Lower lobe of right lung (tissue), 2 donors: ENCODE measurements around the gene OGDH. TPM values are rescaled to one million over a fixed set of nuclear protein-coding genes. Genes with fewer than 3 reads are reported as not detected.

Source experiments
- ATAC-seq, 2 donors: fragments of 200-7000 bp; cut with Tn5 transposase; one replicate each; pipeline ENCODE4 v1.9.1; 2020 to 2022; ENCODE audit warnings: mild to moderate bottlenecking in 2 of 2, moderate library complexity in 2 of 2
- DNase-seq: peaks from one replicate; pipeline ENCODE4 v3.0.0-alpha.2; 2020
- H3K27ac ChIP-seq: fragments of 200-600 bp; one replicate; pipeline ENCODE4 v1.8.0; 2022
- H3K27me3 ChIP-seq: fragments of 200-600 bp; one replicate; pipeline ENCODE4 v1.8.0; 2022; ENCODE audit warnings: low read depth
- H3K36me3 ChIP-seq: fragments of 200-600 bp; one replicate; pipeline ENCODE4 v1.8.0; 2022; ENCODE audit warnings: mild to moderate bottlenecking
- H3K4me1 ChIP-seq: fragments of 200-600 bp; one replicate; pipeline ENCODE4 v1.8.0; 2022
- H3K4me3 ChIP-seq: fragments of 200-600 bp; one replicate; pipeline ENCODE4 v1.8.0; 2022; ENCODE audit warnings: mild to moderate bottlenecking
- H3K9me3 ChIP-seq: fragments of 200-600 bp; one replicate; pipeline ENCODE4 v1.8.0; 2022
- CTCF ChIP-seq: fragments of 200-600 bp; IDR thresholded peaks from one replicate; pipeline ENCODE4 v1.8.0; 2022; ENCODE audit warnings: antibody characterized with exemption, mild to moderate bottlenecking
- intact Hi-C: fragments of 100-400 bp; cut with DNase I; formaldehyde crosslinking; loops from one replicate; pipeline ENCODE4 v1.11.0; 2022
- total RNA-seq: library from RNA; stranded (reverse); fragmentation: NEBNext Ultra II Directional; extraction: Animal tissue kit (Norgen Biotek cat#: 25700); gene quantifications from one replicate; pipeline ENCODE4 v1.2.1, GENCODE V29; 2021
- donor health status: DM: no; HTN: yes; CAD: no; lungs with severe emphysema.

The OGDH gene
- total RNA-seq, 1 donor from 2014 or later: 132 TPM

GRCh38 chr7:44630792-44631457 lies 24.5 kb downstream of the OGDH start:
- H3K4me1 ChIP-seq: peaks cover 81% of the 10 kb centered on the region
- H3K4me3 ChIP-seq: no peak overlapping the region
- peak overlapping the region; percentile 67 for H3K27ac ChIP-seq
- no peaks in the 10 kb centered on the region for H3K9me3 ChIP-seq
- ATAC-seq (no peak), DNase-seq (no peak)
- no peak for TF ChIP-seq CTCF
- intact Hi-C loops: no loop called here
- H3K27me3 ChIP-seq: no peaks in the 10 kb centered on the region
- H3K36me3 ChIP-seq: peaks cover 14% of the 10 kb centered on the region

- Histone ChIP-seq H3K36me3 (peaks cover 11% of the 10 kb centered on the region), H3K27me3 (no peaks in the 10 kb centered on the region), H3K4me1 (peaks cover 84% of the 10 kb centered on the region), H3K9me3 (no peaks in the 10 kb centered on the region), H3K27ac (peak overlapping the region; percentile 67), H3K4me3 (no peak overlapping the region)
- intact Hi-C loops: no loop called here
- DNase-seq (no peak), ATAC-seq (peak; percentile 25 to 32)
- no peak for TF ChIP-seq CTCF
These were observed 25.2 kb downstream of the OGDH start for GRCh38 chr7:44631458-44632115.

GRCh38 chr7:44632196-44632595 lies 25.8 kb downstream of the OGDH start:
- no peak for TF ChIP-seq CTCF
- peaks cover 79% of the 10 kb centered on the region for H3K4me1 ChIP-seq

DNA sequence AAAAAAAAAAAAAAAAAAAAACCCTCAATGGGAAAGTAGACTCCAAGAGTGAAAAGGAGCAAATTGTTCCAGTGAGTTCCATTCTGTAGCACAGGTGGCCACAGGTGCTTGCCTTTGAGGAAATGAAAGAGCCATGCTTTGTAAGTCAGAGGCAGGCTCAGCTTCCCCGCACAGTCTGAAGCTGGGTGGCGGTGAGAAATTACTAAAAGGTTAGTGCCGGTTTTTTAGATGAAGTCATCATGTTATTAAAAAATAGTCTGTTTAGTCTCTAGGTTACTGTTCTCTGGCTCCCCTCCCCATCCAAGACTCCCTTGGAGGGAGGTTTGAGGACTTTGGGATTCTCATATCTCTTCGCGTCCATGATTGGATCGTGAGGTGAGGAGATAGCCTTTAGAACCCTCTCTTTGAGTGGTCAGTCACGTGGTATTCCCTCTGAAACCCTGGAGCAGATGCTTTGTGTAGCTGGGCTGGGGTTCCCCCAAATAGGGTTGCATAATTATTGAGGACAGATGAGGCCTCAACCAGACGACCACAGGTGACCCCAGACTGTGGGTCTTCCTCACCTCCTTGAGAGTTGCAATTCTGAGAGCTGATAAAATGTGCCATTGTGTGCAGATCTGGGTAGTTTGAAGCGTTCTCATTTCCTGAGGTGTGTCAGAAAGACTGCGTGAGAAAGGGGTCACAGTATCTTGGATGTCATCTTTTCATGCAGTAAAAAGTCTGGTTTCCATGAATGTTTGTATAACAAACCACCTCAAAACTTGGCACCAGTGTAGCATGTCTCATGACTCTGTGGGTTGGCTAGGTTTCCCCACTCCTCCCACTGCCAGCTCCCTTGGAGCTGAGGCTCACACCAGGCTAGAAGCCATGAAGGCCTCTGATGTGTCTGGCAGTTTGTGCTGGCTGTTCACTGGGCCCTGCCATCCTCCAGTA lies 27.1 kb downstream of the OGDH start:
- DNase-seq (peak; percentile 59), ATAC-seq (peak; percentile 56 to 64)
- peaks cover 6% of the 10 kb centered on the region for H3K36me3 ChIP-seq
- peak overlapping the region; percentile 64 for H3K27ac ChIP-seq
- TF ChIP-seq CTCF: no peak
- intact Hi-C loops: no loop called here
- no peaks in the 10 kb centered on the region for H3K27me3 ChIP-seq
- no peak overlapping the region for H3K4me3 ChIP-seq
- H3K9me3 ChIP-seq: no peaks in the 10 kb centered on the region
- H3K4me1 ChIP-seq: peaks cover 84% of the 10 kb centered on the region

More at GRCh38 chr7:44632196-44632595, 25.8 kb downstream of the OGDH start:
- Histone ChIP-seq H3K9me3 (no peaks in the 10 kb centered on the region), H3K27ac (peak overlapping the region; percentile 63), H3K27me3 (no peaks in the 10 kb centered on the region), H3K36me3 (peaks cover 6% of the 10 kb centered on the region), H3K4me3 (no peak overlapping the region)
- DNase-seq (no peak), ATAC-seq (no peak)
- intact Hi-C loops: no loop called here

DNA sequence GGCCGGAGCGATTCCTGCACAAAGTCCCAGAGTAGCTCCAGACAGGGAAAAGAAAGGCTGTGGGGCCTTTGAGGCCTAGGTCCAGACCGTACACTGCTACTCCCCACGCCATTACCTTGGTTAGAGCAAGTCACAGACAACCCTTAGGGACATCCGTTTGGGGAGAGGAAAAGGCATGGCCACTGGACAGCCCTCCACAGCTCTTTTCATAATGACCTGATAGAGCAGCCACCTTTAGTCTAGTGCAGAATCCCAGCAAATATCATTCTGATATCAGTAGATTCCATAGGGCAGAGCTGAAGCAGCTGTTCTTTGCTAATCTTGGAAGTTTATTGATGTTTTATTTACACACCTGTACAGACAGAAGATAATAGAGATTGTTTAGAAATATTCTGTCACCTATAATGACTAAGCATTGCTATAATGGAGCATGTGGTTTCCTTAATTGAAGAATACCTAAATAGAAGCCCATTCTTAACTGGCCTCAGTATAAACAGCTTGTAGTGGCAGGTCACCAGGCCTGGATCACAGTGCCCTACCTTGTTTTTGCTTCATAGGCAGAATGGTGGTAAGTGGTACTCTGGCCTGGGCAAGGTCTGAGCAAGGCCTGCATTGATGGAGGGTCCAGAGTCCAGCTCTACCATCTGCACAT lies 27.9 kb downstream of the OGDH start:
- H3K27me3 ChIP-seq: no peaks in the 10 kb centered on the region
- H3K36me3 ChIP-seq: peaks cover 2% of the 10 kb centered on the region
- DNase-seq (no peak), ATAC-seq (no peak)
- H3K4me1 ChIP-seq: peaks cover 92% of the 10 kb centered on the region
- no peak for TF ChIP-seq CTCF
- H3K4me3 ChIP-seq: no peak overlapping the region
- no peaks in the 10 kb centered on the region for H3K9me3 ChIP-seq
- peak overlapping the region; percentile 64 for H3K27ac ChIP-seq
- intact Hi-C loops: no loop called here
